Measurements from ENCODE around the gene STX18. TPM values are rescaled to one million over a fixed set of nuclear protein-coding genes. Genes with fewer than 3 reads are reported as not detected.

Gene STX18
- total RNA-seq, 1 experiment from 2014 or later = 32.7 TPM

DNA sequence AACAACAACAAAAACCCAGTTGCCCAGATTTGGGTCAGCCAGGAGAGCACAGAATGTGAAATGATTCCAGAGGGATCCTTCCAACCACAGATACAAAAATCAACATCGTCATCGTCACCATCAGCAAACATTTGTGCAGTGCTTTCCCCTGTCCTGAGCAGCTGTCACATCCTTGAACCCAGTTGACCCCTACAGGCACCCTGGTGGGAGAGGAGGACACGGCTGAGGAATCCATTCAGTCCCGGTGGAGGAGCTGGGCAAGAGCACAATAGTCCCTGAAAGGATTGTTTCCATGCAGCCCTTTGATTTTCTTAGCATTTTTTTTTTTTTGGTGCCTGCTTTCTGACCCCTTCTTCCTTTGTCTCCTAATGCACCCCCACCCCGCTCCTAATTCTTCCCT is 37.1 kb upstream of the STX18 start:
- H3K36me3 Mint-ChIP-seq (ENCODE audit: insufficient read depth, unreplicated experiment) = peaks cover 3% of the 10 kb centered on the region
- no peaks in the 10 kb centered on the region for H3K9me3 Mint-ChIP-seq (ENCODE audit: unreplicated experiment)
- H3K27ac Mint-ChIP-seq (ENCODE audit: low read depth, unreplicated experiment) = no peak overlapping the region
- DNase-seq (ENCODE audit: unreplicated experiment) = no peak
- H3K27me3 Mint-ChIP-seq (ENCODE audit: insufficient read depth, unreplicated experiment) = no peaks in the 10 kb centered on the region
- intact Hi-C loops (cut with micrococcal nuclease) = no loop called here
- ChIA-PET POLR2A (no interaction called here), CTCF (interaction anchor here (0.6 kb wide), 2 partner anchors 274 to 410 kb away, joined by 3 read pairs; no protein-coding TSS in a partner anchor)
- H3K4me3 Mint-ChIP-seq (ENCODE audit: unreplicated experiment) = no peak overlapping the region
- H3K4me1 Mint-ChIP-seq (ENCODE audit: insufficient read depth, unreplicated experiment) = peaks cover 20% of the 10 kb centered on the region
- no TSS peak for BruUV-seq (replicated peaks)
- TF ChIP-seq, protein P1, sequence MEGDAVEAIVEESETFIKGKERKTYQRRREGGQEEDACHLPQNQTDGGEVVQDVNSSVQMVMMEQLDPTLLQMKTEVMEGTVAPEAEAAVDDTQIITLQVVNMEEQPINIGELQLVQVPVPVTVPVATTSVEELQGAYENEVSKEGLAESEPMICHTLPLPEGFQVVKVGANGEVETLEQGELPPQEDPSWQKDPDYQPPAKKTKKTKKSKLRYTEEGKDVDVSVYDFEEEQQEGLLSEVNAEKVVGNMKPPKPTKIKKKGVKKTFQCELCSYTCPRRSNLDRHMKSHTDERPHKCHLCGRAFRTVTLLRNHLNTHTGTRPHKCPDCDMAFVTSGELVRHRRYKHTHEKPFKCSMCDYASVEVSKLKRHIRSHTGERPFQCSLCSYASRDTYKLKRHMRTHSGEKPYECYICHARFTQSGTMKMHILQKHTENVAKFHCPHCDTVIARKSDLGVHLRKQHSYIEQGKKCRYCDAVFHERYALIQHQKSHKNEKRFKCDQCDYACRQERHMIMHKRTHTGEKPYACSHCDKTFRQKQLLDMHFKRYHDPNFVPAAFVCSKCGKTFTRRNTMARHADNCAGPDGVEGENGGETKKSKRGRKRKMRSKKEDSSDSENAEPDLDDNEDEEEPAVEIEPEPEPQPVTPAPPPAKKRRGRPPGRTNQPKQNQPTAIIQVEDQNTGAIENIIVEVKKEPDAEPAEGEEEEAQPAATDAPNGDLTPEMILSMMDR (IDR thresholded peaks at IDR 0.05; ENCODE audit: unreplicated experiment) = no peak

DNA sequence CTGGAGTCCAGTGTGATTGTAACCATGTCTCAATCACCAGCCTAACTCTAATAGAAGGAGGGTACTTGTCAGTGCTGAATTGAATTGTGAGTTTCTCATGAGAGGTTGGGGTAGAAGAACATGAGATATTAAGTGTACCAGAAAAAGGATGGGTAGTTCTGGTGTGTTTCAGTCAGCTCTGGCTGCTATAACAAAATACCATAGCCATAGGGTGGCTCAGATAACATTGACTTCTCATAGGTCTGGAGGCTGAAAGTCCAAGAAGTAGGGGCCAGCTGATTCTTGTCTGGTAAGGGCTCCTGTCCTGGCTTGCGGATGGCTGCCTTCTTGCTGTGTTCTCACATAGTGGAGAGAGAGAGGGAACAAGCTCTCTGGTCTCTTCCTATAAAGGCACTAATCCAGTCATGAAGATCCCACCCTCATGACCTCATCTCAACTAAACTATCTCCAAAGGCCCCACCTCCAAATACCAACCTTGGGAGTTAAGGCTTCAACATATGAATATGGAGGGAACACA is 35.6 kb upstream of the STX18 start:
- no peak overlapping the region for H3K4me3 Mint-ChIP-seq (ENCODE audit: unreplicated experiment)
- H3K27ac Mint-ChIP-seq (ENCODE audit: low read depth, unreplicated experiment) = no peak overlapping the region
- POLR2A ChIA-PET = interaction anchor here (1.0 kb wide), 1 partner anchor 35 kb away, joined by 3 read pairs; no protein-coding TSS in a partner anchor
- H3K4me1 Mint-ChIP-seq (ENCODE audit: insufficient read depth, unreplicated experiment) = peaks cover 13% of the 10 kb centered on the region
- TF ChIP-seq, protein P1 (IDR thresholded peaks at IDR 0.05; ENCODE audit: unreplicated experiment) = no peak
- H3K27me3 Mint-ChIP-seq (ENCODE audit: insufficient read depth, unreplicated experiment) = no peaks in the 10 kb centered on the region
- H3K9me3 Mint-ChIP-seq (ENCODE audit: unreplicated experiment) = no peaks in the 10 kb centered on the region
- DNase-seq (ENCODE audit: unreplicated experiment) = no peak
- intact Hi-C loops (cut with micrococcal nuclease) = no loop called here
- BruUV-seq (replicated peaks) = no TSS peak
- H3K36me3 Mint-ChIP-seq (ENCODE audit: insufficient read depth, unreplicated experiment) = peaks cover 6% of the 10 kb centered on the region
- CTCF ChIA-PET = interaction anchor here (0.7 kb wide), 1 partner anchor 178 kb away, joined by 3 read pairs; no protein-coding TSS in a partner anchor

DNA sequence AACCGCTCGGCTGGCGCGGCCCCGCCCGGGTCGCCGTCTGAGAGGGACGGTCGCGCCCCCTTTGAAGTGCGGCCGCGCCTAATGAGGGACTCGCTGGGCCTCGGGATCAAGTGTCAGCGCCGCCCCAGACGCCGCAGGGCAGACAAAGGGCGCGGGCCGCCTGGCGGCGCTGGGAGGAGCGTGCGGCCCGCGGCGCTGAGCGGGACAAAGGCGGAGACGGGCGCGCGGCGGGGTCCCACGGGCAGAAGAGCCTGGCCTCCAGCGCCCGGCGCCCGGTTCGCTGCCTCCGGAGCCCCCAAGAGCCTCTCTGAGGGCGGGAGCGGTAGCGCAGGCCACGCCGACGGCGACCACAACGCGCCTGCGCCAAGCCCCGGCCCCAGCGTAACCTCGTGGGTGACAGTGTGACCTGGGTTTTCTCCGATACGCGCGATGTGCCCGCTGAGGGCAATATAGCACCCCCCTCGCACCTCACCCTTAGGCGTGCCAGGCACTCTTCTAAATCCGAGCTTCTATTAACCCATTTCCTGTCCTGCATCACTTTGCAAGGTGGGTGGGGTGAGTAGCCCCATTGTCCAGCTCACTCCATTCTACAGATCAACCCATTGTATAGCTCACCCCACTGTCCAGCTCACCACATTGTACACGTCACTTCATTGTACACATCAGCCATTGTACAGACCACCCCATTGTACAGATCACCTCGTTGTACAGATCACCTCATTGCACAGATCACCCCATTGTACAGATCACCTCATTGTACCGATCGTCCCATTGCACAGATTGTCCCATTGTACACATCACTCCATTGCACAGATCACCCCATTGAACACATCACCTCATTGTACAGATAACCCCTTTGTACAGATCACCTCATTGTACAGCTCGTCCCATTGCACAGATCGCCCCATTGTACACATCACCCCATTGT is 33.7 kb upstream of the STX18 start:
- no TSS peak for BruUV-seq (replicated peaks)
- ChIA-PET POLR2A (interaction anchor here (0.6 to 1.4 kb wide), 4 partner anchors 9 to 428 kb away, joined by 3 to 7 read pairs (median 4); no protein-coding TSS in a partner anchor), CTCF (interaction anchor here (0.7 to 1.4 kb wide), 2 partner anchors 9 to 1608 kb away, joined by 3 read pairs; no protein-coding TSS in a partner anchor)
- TF ChIP-seq, protein P1 (IDR thresholded peaks at IDR 0.05; ENCODE audit: unreplicated experiment) = peak; percentile 27
- no peak overlapping the region for H3K27ac Mint-ChIP-seq (ENCODE audit: low read depth, unreplicated experiment)
- no peaks in the 10 kb centered on the region for H3K27me3 Mint-ChIP-seq (ENCODE audit: insufficient read depth, unreplicated experiment)
- intact Hi-C loops (cut with micrococcal nuclease) = no loop called here
- peaks cover 13% of the 10 kb centered on the region for H3K4me1 Mint-ChIP-seq (ENCODE audit: insufficient read depth, unreplicated experiment)
- H3K36me3 Mint-ChIP-seq (ENCODE audit: insufficient read depth, unreplicated experiment) = peaks cover 6% of the 10 kb centered on the region
- no peaks in the 10 kb centered on the region for H3K9me3 Mint-ChIP-seq (ENCODE audit: unreplicated experiment)
- DNase-seq (ENCODE audit: unreplicated experiment) = peak; percentile 22
- peak overlapping the region; percentile 55 for H3K4me3 Mint-ChIP-seq (ENCODE audit: unreplicated experiment)

DNA sequence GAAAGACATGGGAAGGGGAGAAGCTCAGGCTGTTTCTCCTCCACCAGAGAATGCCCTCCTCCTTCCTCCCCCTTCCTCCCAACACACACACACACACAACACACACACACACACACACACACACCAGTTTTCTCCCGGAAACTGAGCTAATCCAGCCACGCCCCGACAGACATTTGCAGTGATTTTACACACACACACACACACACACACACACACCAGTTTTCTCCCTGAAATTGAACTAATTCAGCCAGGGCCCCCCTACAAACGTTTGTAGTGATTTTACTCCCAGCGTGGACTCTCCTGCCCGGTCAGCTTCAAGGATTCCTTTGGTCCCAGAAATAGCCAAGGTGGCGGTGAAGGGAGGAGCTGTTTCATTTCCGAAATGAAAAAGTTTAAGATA is 32.9 kb upstream of the STX18 start:
- intact Hi-C loops (cut with micrococcal nuclease) = no loop called here
- ChIA-PET POLR2A (interaction anchor here (0.6 to 1.4 kb wide), 3 partner anchors 9 to 20 kb away, joined by 3 to 7 read pairs (median 4); no protein-coding TSS in a partner anchor), CTCF (interaction anchor here (0.8 to 1.4 kb wide), 4 partner anchors 9 to 33 kb away, joined by 3 to 4 read pairs (median 3); partner anchors contain the start of gene STX18)
- H3K36me3 Mint-ChIP-seq (ENCODE audit: insufficient read depth, unreplicated experiment) = peaks cover 9% of the 10 kb centered on the region
- no TSS peak for BruUV-seq (replicated peaks)
- DNase-seq (ENCODE audit: unreplicated experiment) = peak; percentile 23
- no peak overlapping the region for H3K27ac Mint-ChIP-seq (ENCODE audit: low read depth, unreplicated experiment)
- no peaks in the 10 kb centered on the region for H3K9me3 Mint-ChIP-seq (ENCODE audit: unreplicated experiment)
- no peaks in the 10 kb centered on the region for H3K27me3 Mint-ChIP-seq (ENCODE audit: insufficient read depth, unreplicated experiment)
- H3K4me1 Mint-ChIP-seq (ENCODE audit: insufficient read depth, unreplicated experiment) = peaks cover 13% of the 10 kb centered on the region
- peak overlapping the region; percentile 55 for H3K4me3 Mint-ChIP-seq (ENCODE audit: unreplicated experiment)
- TF ChIP-seq, protein P1 (IDR thresholded peaks at IDR 0.05; ENCODE audit: unreplicated experiment) = no peak
